H9 (cell line): ENCODE data around the gene COX6B2. TPM values are rescaled to one million over a fixed set of nuclear protein-coding genes. Genes with fewer than 3 reads are reported as not detected.

Experiments used
- DNase-seq: peaks from one replicate; pipeline ENCODE4 v3.0.0-alpha.2; 2017
- H2AFZ ChIP-seq: one replicate; pipeline ENCODE4 v1.6.1; 2013; ENCODE audit warnings: mild to moderate bottlenecking, low read length, control low read depth, moderate library complexity
- H2AK5ac ChIP-seq: 2 replicates; pipeline ENCODE4 v1.6.1; 2013; ENCODE audit warnings: low read length, control low read depth, mixed read lengths; ENCODE audit not compliant: insufficient read length
- H2BK120ac ChIP-seq: one replicate; pipeline ENCODE4 v1.6.1; 2013; ENCODE audit warnings: low read depth, mild to moderate bottlenecking, low read length, control low read depth, inconsistent platforms; ENCODE audit not compliant: poor library complexity, severe bottlenecking
- H2BK12ac ChIP-seq: 2 replicates; pipeline ENCODE4 v1.6.1; 2013; ENCODE audit warnings: low read length, control low read depth, mixed read lengths, low read depth; ENCODE audit not compliant: insufficient read length
- H2BK15ac ChIP-seq: 2 replicates; pipeline ENCODE4 v1.6.1; 2013; ENCODE audit warnings: low read depth, low read length, control low read depth
- H2BK20ac ChIP-seq: one replicate; pipeline ENCODE4 v1.6.1; 2013; ENCODE audit warnings: low read depth, mild to moderate bottlenecking, low read length, control low read depth, inconsistent platforms; ENCODE audit not compliant: poor library complexity, severe bottlenecking
- H2BK5ac ChIP-seq: 2 replicates; pipeline ENCODE4 v1.6.1; 2013; ENCODE audit warnings: low read length, control low read depth, mixed read lengths; ENCODE audit not compliant: insufficient read length
- H3K14ac ChIP-seq: 2 replicates; pipeline ENCODE4 v1.6.1; 2013; ENCODE audit warnings: low read length, control low read depth; ENCODE audit not compliant: insufficient read depth
- H3K18ac ChIP-seq: 2 replicates; pipeline ENCODE4 v1.6.1; 2013; ENCODE audit warnings: low read depth, mild to moderate bottlenecking, mixed read lengths, low read length, control low read depth; ENCODE audit not compliant: insufficient read length
- H3K23ac ChIP-seq: 2 replicates; pipeline ENCODE4 v1.6.1; 2013; ENCODE audit warnings: low read length, control low read depth, mixed read lengths, low read depth; ENCODE audit not compliant: insufficient read length
- H3K23me2 ChIP-seq: 2 replicates; pipeline ENCODE4 v1.6.1; 2013; ENCODE audit warnings: low read depth, mild to moderate bottlenecking, mixed read lengths, low read length, control low read depth; ENCODE audit not compliant: insufficient read length, poor library complexity, severe bottlenecking
- H3K27ac ChIP-seq: 2 replicates; pipeline ENCODE4 v1.5.1; 2013; ENCODE audit warnings: low read length, control low read depth, mixed read lengths, low read depth; ENCODE audit not compliant: insufficient read length
- H3K27me3 ChIP-seq: 2 replicates; pipeline ENCODE4 v1.6.1; 2013; ENCODE audit warnings: low read length, control low read depth, inconsistent platforms; ENCODE audit not compliant: insufficient read depth
- H3K4ac ChIP-seq: 2 replicates; pipeline ENCODE4 v1.6.1; 2013; ENCODE audit warnings: low read depth, mild to moderate bottlenecking, control low read depth, inconsistent platforms, low read length, moderate library complexity
- H3K4me1 ChIP-seq: 2 replicates; pipeline ENCODE4 v1.6.1; 2013; ENCODE audit warnings: low read length, control low read depth, inconsistent platforms; ENCODE audit not compliant: insufficient read depth
- H3K4me2 ChIP-seq: 2 replicates; pipeline ENCODE4 v1.6.1; 2013; ENCODE audit warnings: low read length, control low read depth, mixed read lengths; ENCODE audit not compliant: insufficient read length, insufficient read depth
- H3K56ac ChIP-seq: 2 replicates; pipeline ENCODE4 v1.6.1; 2013; ENCODE audit warnings: low read depth, mild to moderate bottlenecking, mixed read lengths, low read length, control low read depth; ENCODE audit not compliant: insufficient read length
- H3K79me1 ChIP-seq: 2 replicates; pipeline ENCODE4 v1.6.1; 2013; ENCODE audit warnings: low read depth, mild to moderate bottlenecking, moderate library complexity, low read length, control low read depth, inconsistent platforms; ENCODE audit not compliant: insufficient read depth, poor library complexity, severe bottlenecking
- H3K79me2 ChIP-seq: 2 replicates; pipeline ENCODE4 v1.6.1; 2013; ENCODE audit warnings: low read length, control low read depth, inconsistent platforms; ENCODE audit not compliant: insufficient read depth
- H3K9ac ChIP-seq: 2 replicates; pipeline ENCODE4 v1.6.1; 2013; ENCODE audit warnings: low read length, control low read depth, mixed read lengths; ENCODE audit not compliant: insufficient read length; ENCODE audit errors: extremely low read depth
- H3K9me3 ChIP-seq: one replicate; pipeline ENCODE4 v1.6.1; 2013; ENCODE audit warnings: low read depth, low read length, inconsistent platforms; ENCODE audit not compliant: control insufficient read depth
- H3T11ph ChIP-seq: one replicate; pipeline ENCODE4 v1.6.1; 2013; ENCODE audit warnings: mild to moderate bottlenecking, low read length, control low read depth, inconsistent platforms
- H4K20me1 ChIP-seq: one replicate; pipeline ENCODE4 v1.6.1; 2013; ENCODE audit not compliant: control insufficient read depth, insufficient read length, insufficient read depth
- H4K5ac ChIP-seq: 2 replicates; pipeline ENCODE4 v1.6.1; 2013; ENCODE audit warnings: low read depth, mild to moderate bottlenecking, mixed read lengths, low read length, control low read depth; ENCODE audit not compliant: insufficient read length
- H4K8ac ChIP-seq: replicated peaks from 2 replicates; pipeline ENCODE4 v1.6.1; 2013; ENCODE audit warnings: low read length, control low read depth, mixed read lengths, low read depth; ENCODE audit not compliant: insufficient read length
- H4K91ac ChIP-seq: 2 replicates; pipeline ENCODE4 v1.6.1; 2013; ENCODE audit warnings: low read depth, mild to moderate bottlenecking, moderate library complexity, mixed read lengths, low read length, control low read depth; ENCODE audit not compliant: insufficient read length
- H3K27ac Mint-ChIP-seq, 3 experiments: 2 replicates in 2 of 3; 3 replicates in 1 of 3; pipeline ENCODE4 v1.8.0; 2020 to 2021; ENCODE audit warnings: mixed read lengths in 3 of 3, mild to moderate bottlenecking in 1 of 3, moderate library complexity in 1 of 3
- H3K27me3 Mint-ChIP-seq: 2 replicates; pipeline ENCODE4 v1.8.0; 2021; ENCODE audit warnings: low read depth, mild to moderate bottlenecking, moderate library complexity, mixed read lengths
- H3K36me3 Mint-ChIP-seq, 3 experiments: 2 replicates in 2 of 3; 3 replicates in 1 of 3; pipeline ENCODE4 v1.8.0; 2020 to 2021; ENCODE audit warnings: low read depth in 3 of 3, mixed read lengths in 3 of 3; ENCODE audit not compliant: insufficient read depth in 1 of 3
- H3K4me1 Mint-ChIP-seq, 2 experiments: 2 replicates each; pipeline ENCODE4 v1.8.0; 2020; ENCODE audit warnings: mixed read lengths in 2 of 2
- H3K4me3 Mint-ChIP-seq, 2 experiments: 2 replicates in 1 of 2; 3 replicates in 1 of 2; pipeline ENCODE4 v1.8.0; 2020 to 2021; ENCODE audit warnings: mild to moderate bottlenecking in 2 of 2, mixed read lengths in 2 of 2, moderate library complexity in 1 of 2
- H3K9me3 Mint-ChIP-seq, 2 experiments: 2 replicates in 1 of 2; 3 replicates in 1 of 2; pipeline ENCODE4 v1.8.0; 2020; ENCODE audit warnings: mild to moderate bottlenecking in 2 of 2, mixed read lengths in 2 of 2, moderate library complexity in 1 of 2
- CTCF ChIP-seq: fragments of 200-600 bp; sonication (generic); conservative IDR thresholded peaks from 3 replicates; pipeline ENCODE4 v1.8.0; 2021; ENCODE audit warnings: antibody characterized with exemption, mild to moderate bottlenecking
- WGBS: extraction: QIAGEN DNeasy Blood & Tissue Kit; methylation state at CpG from one replicate; pipeline ENCODE4 v1.1.7; 2013; ENCODE audit warnings: missing lambda C conversion rate, low lambda C conversion rate, mixed read lengths; ENCODE audit not compliant: insufficient read length; ENCODE audit errors: extremely low coverage; 5-methylcytosine and 5-hydroxymethylcytosine counted together
- total RNA-seq: library from RNA; stranded (reverse); gene quantifications from 2 replicates; pipeline ENCODE4 v1.2.1, GENCODE V29; 2021

COX6B2 gene
- total RNA-seq, 1 experiment from 2014 or later: 4.0 TPM

- H3K27ac ChIP-seq: no peak overlapping the region
- H3K4me2 ChIP-seq: no peak overlapping the region
- no peak overlapping the region for H3K23ac ChIP-seq
- no peak overlapping the region for H3K14ac ChIP-seq
- H2AK5ac ChIP-seq: no peak overlapping the region
- no peak overlapping the region for H2BK5ac ChIP-seq
- H3K27me3 ChIP-seq: peaks cover 4% of the 10 kb centered on the region
- H3T11ph ChIP-seq: no peak overlapping the region
- Mint-ChIP-seq H3K4me3 (no peak overlapping the region), H3K27ac (no peak overlapping the region), H3K9me3 (peaks cover 0 to 3% of the 10 kb centered on the region in 2 experiments; a peak in 2 of 5 replicates), H3K4me1 (peaks cover 18 to 32% of the 10 kb centered on the region in 2 experiments), H3K27me3 (peaks cover 58% of the 10 kb centered on the region), H3K36me3 (peaks cover 0 to 4% (median 0%) of the 10 kb centered on the region in 3 experiments; a peak in 1 of 7 replicates)
- H3K9me3 ChIP-seq: no peaks in the 10 kb centered on the region
- H4K20me1 ChIP-seq: no peaks in the 10 kb centered on the region
- H2BK20ac ChIP-seq: no peak overlapping the region
- H3K18ac ChIP-seq: no peak overlapping the region
- no peaks in the 10 kb centered on the region for H3K4me1 ChIP-seq
- H3K9ac ChIP-seq: no peak overlapping the region
- no peak for TF ChIP-seq CTCF
- H3K79me1 ChIP-seq: no peaks in the 10 kb centered on the region
- no peak overlapping the region for H2BK12ac ChIP-seq
- WGBS: no CpG with 5 or more reads among the region's 19 CpGs
- no peak overlapping the region for H2BK15ac ChIP-seq
- H3K79me2 ChIP-seq: no peaks in the 10 kb centered on the region
- no peak overlapping the region for H3K56ac ChIP-seq
- peaks cover 10% of the 10 kb centered on the region for H3K23me2 ChIP-seq
- H4K8ac ChIP-seq: no peak overlapping the region
- H3K4ac ChIP-seq: no peak overlapping the region
- no peak overlapping the region for H4K5ac ChIP-seq
- no peak overlapping the region for H2AFZ ChIP-seq
- H4K91ac ChIP-seq: no peak overlapping the region
- H2BK120ac ChIP-seq: no peak overlapping the region
- DNase-seq: no peak
Observed at GRCh38 chr19:55365964-55366363, 11.4 kb upstream of the COX6B2 start.
